ENCODE data around the gene DBP.

GRCh38 chr19:48639483-48640375, 2.5 kb upstream of the DBP start:
- TF ChIP-seq, protein P1, sequence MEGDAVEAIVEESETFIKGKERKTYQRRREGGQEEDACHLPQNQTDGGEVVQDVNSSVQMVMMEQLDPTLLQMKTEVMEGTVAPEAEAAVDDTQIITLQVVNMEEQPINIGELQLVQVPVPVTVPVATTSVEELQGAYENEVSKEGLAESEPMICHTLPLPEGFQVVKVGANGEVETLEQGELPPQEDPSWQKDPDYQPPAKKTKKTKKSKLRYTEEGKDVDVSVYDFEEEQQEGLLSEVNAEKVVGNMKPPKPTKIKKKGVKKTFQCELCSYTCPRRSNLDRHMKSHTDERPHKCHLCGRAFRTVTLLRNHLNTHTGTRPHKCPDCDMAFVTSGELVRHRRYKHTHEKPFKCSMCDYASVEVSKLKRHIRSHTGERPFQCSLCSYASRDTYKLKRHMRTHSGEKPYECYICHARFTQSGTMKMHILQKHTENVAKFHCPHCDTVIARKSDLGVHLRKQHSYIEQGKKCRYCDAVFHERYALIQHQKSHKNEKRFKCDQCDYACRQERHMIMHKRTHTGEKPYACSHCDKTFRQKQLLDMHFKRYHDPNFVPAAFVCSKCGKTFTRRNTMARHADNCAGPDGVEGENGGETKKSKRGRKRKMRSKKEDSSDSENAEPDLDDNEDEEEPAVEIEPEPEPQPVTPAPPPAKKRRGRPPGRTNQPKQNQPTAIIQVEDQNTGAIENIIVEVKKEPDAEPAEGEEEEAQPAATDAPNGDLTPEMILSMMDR (IDR thresholded peaks at IDR 0.05): no peak
- no peak for TF ChIP-seq POLR2A (IDR thresholded peaks at IDR 0.05)
